ENCODE data around the gene DHX16. TPM values are rescaled to one million over a fixed set of nuclear protein-coding genes. Genes with fewer than 3 reads are reported as not detected.

The DHX16 gene
- total RNA-seq, 2 donors from 2014 or later: 17.6 to 22.5 TPM

- intact Hi-C loops (cut with DNase I): no loop called here
- DNase-seq (ENCODE audit: low spot score): peak; percentile 42
Observed at GRCh38 chr6:30703821-30704220, 31.0 kb upstream of the DHX16 start.

GRCh38 chr6:30703011-30703410 is 30.2 kb upstream of the DHX16 start:
- intact Hi-C loops (cut with DNase I): no loop called here
- DNase-seq (ENCODE audit: low spot score): peak; percentile 70

- intact Hi-C loops (cut with DNase I): no loop called here
Observed at GRCh38 chr6:30700340-30700739, 27.5 kb upstream of the DHX16 start.

GRCh38 chr6:30696432-30696831 is 23.6 kb upstream of the DHX16 start:
- peak; percentile 1 for DNase-seq (ENCODE audit: low spot score)
- intact Hi-C loops (cut with DNase I): no loop called here

More at GRCh38 chr6:30700340-30700739, 27.5 kb upstream of the DHX16 start:
- peak; percentile 66 for DNase-seq (ENCODE audit: low spot score)

- no peak for DNase-seq (ENCODE audit: low spot score)
- intact Hi-C loops (cut with DNase I): no loop called here
Observed at GRCh38 chr6:30691208-30691847, 18.5 kb upstream of the DHX16 start.

GRCh38 chr6:30690403-30691207 is 17.8 kb upstream of the DHX16 start, which contains the start of gene NRM:
NRM (minus strand) TSS chr6:30690984; CDS start chr6:30690974, 10 bp downstream.
- intact Hi-C loops (cut with DNase I): no loop called here
- peak; percentile 95 for DNase-seq (ENCODE audit: low spot score)

DNA sequence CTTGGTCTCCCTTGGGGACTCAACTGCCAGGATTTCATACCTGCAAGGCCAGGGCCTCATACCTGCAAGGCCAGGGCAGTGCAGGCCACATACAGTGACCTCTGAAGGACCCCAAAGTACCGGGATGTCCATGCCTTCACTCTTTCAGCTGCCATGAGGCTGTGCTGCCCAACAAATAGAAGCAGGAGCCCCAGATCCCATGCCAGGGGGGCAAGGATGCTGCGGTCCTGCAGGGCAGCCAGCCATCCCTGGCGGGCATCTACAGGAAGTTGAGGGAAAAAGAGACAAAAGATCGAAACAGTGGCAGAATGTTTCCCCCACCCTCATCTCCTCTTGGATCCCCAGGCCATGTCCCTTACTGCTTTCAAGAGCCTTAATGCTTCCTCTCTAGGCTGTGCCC is 17.2 kb upstream of the DHX16 start:
- DNase-seq (ENCODE audit: low spot score): peak; percentile 59
- intact Hi-C loops (cut with DNase I): loop anchor here in 1 of 2 donors (2.0 kb wide), 1 partner anchor 31 kb away; the partner anchor contains the start of gene TUBB

GRCh38 chr6:30689022-30689865 is 16.4 kb upstream of the DHX16 start:
- peak; percentile 45 for DNase-seq (ENCODE audit: low spot score)
- intact Hi-C loops (cut with DNase I): loop anchor here in 1 of 2 donors (2.0 kb wide), 1 partner anchor 32 kb away; the partner anchor contains the start of gene TUBB

DNA sequence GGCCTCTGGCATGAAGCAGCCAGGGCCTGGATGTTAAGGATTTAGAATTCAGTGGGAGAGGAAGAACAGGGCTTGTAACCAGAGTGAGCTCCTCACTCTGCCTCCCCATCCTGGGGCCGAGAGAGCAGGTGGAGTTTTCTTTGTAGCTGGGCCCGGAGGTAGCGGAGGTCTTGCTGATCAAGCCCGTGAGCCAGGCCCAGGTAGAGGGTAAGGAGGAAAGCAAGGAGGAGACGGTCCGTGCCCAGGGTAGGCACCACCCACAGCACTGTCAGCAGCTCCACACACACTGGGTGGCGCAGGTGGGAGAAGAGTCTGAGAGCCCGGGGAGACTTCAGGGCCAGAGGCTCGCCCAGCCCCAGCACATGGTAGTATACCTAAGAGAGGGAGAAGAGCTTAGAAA is 15.8 kb upstream of the DHX16 start:
- intact Hi-C loops (cut with DNase I): loop anchor here in 1 of 2 donors (2.0 kb wide), 1 partner anchor 32 kb away; the partner anchor contains the start of gene TUBB

GRCh38 chr6:30687659-30688431 is 15.0 kb upstream of the DHX16 start:
- DNase-seq (ENCODE audit: low spot score): peak; percentile 84
- intact Hi-C loops (cut with DNase I): loop anchor here in 1 of 2 donors (2.0 kb wide), 1 partner anchor 33 kb away; the partner anchor contains the start of gene TUBB

More for the DNA sequence above, 15.8 kb upstream of the DHX16 start:
- peak; percentile 71 for DNase-seq (ENCODE audit: low spot score)

DNA sequence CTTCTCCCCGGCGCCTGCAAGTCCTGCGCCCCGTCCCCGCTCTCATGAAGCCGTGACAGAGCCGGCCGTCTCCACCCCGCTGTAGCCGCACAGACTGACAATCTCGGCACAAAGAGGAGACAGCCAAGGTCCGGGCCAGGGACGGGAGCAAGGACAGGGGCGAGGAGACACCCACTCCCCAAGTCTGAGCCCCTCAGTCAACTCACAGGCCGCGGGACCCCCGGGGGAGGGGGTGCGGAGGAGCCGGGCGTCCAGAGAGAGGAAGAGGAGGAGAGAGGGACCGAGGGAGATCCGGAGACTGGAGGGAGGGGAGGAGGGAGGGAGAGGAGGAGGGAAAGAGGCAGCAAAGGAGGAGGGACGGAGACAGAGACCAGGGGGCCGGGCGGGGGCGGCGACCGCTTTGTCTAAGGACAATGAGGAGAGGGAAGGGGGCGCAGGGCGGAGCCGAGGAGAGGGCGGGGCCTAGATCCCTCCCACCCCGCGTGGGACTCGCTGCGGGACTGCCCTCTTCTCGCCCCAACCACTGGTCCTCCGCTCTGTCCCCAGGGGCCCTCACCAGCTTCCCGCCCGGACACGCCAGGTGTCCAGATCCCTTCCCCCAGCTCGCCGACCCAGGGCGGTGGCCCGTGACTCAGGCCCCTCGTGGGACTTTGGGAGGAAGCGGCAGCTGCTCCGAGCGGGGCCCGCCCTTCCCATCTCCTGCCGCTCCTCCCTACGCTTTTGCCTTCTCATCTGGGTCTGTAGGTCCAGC is 14.3 kb upstream of the DHX16 start:
- peak; percentile 99 for DNase-seq (ENCODE audit: low spot score)
- intact Hi-C loops (cut with DNase I): no loop called here

- peak; percentile 97 for DNase-seq (ENCODE audit: low spot score)
- intact Hi-C loops (cut with DNase I): no loop called here
Observed at GRCh38 chr6:30686009-30686907, 13.5 kb upstream of the DHX16 start, which contains the start of gene PPP1R18. PPP1R18 (minus strand) TSS chr6:30686645; CDS start chr6:30686018, 627 bp downstream.

DNA sequence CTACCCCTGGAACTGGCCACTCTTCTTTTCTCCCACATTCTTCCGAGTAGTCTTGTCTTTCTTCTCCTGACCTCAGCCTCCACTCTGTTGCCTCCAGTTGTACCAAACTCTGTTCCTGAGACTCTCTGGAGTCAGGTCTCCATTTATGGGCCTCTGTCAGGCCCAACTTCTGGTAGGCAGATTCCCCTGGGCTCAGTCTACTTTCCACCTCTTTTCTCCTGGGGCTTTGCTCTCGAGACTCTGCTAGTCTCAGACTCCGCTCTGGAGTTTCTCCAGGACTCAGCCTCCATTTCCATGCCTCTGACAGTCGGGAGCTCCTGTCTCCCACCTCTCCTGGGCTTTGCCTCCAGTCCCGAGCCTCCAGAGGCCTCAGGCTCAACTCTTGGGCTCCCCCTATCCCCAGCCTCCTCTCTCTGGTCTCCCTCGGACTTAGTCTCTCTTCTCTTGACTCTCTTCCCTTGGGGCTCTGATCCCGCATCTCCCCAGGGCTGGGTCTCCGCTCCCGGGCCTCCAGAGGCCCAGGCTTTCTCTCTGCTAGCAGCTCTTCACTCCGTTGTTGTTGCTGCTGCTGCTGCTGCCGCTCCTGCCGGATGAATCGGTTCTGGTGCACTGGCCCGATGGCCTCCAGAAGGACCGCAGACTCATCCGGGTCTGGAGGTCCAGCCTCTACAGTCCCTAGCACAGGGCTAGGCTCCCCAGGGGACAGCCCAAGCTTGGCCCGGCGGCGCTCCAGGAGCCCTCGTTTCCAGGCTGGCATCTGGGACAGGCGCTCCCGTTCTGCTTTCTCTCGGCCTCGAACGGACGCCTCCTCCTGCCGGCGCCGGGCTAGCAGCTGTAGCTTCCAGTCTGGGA is 12.6 kb upstream of the DHX16 start:
- intact Hi-C loops (cut with DNase I): no loop called here
- DNase-seq (ENCODE audit: low spot score): peak; percentile 80

DNA sequence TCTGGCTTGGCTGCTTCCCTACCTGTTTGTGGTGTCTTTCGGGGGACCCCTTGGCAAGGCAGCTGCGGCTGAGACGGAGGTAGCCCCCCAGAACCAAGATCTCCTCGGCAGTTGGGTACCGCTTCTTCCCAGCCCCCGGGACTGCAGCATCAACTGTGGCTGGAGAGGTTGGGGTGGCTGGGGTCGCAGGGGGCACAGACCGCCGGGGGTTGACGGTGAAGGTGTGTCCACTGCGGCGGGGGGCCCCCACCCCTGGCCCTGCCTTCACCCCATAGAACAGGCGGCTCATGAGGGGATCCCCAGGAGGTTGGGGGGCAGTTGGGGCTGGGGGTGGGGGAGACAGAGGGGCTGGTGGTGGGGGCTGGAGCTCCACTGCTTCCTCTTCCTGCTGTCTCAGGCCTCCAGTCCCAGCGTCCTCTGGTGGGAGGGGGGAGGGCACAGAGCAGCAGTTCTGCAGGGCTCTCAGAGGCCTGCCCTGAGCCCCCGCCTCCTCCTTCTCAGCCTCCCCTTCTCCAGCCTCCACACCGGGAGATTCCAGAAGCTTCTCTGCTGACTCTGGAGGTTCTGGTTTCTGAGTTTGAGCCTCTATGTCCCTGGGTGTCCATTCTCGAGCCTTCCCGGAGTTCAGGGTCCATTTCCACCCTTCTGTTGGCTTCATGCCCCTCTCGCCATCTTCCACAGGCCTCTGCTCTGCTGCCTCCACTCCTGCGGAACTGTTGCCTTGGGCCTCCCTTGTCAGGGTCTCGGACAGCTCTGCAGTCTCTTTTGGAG is 11.8 kb upstream of the DHX16 start:
- DNase-seq (ENCODE audit: low spot score): peak; percentile 88
- intact Hi-C loops (cut with DNase I): no loop called here

GRCh38 chr6:30683980-30684338 is 11.2 kb upstream of the DHX16 start:
- peak; percentile 40 for DNase-seq (ENCODE audit: low spot score)
- intact Hi-C loops (cut with DNase I): loop anchor here in 1 of 2 donors (2.0 kb wide), 1 partner anchor 39 kb away; no protein-coding TSS in a partner anchor
